Liver (tissue), 3 donors: Measurements from ENCODE around the gene NFIB.

Source experiments
- ATF3 ChIP-seq: IDR thresholded peaks from 2 replicates; pipeline ENCODE4 v1.6.1; 2016; ENCODE audit warnings: antibody characterized with exemption
- CTCF ChIP-seq: fragments of 150-350 bp; IDR thresholded peaks from 2 replicates; pipeline ENCODE4 v1.5.1; 2017; ENCODE audit warnings: improper control_type of control experiment, low read depth, low read length; ENCODE audit not compliant: missing input control
- TAF1 ChIP-seq: conservative IDR thresholded peaks from 2 replicates; pipeline ENCODE4 v1.6.1; 2016; ENCODE audit warnings: antibody characterized with exemption, mild to moderate bottlenecking
- donor health status: healthy.
- donor health status: healthy.

DNA sequence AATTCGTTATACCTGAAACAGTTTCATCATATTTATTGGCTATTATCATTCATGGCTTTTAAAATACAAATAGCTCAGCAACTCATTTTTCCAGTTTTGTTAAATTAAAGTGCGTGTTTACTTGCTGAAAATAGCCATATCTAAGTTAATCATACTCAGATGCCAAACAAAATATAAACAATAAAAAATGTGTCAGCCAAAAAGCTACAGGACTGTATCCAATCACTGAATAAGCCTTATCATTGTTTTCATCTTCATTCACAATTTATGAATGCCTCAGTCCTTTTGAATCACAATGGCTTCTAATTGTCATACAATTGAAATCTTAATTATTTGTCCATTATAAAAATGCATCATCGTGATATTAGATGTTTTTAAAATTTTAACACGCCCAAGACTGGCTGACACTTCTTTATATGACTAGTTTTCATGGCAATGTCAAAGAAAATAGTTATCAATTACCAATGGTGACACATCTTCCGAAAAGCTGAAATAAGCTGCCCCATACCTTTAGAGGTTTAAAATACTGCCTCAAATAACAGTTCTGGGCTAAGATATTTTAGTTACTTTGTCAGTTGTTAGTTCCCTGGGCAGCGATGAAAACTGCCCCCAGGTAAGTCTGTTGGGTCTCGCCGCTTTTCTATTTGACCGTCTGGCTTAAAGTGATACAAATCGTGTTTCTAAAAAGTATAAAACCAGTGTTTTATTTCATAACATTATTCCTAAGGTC lies 1.8 kb downstream of the NFIB start:
- no peak for TF ChIP-seq ATF3
- TF ChIP-seq CTCF, result no peak
- no peak for TF ChIP-seq TAF1
